Uterus (tissue), 2 donors: ENCODE data around the gene MTG1.

Source experiments
- POLR2A ChIP-seq, 2 donors: fragments of 450-650 bp; IDR thresholded peaks; one replicate each; pipeline ENCODE4 v1.6.1; 2016; ENCODE audit warnings: antibody characterized with exemption in 2 of 2, mild to moderate bottlenecking in 1 of 2, moderate library complexity in 1 of 2
- TF ChIP-seq, protein P1 (sequence below), 4 experiments: fragments of 200-600 bp in 2 of 4; fragments of 450-650 bp in 2 of 4; sonication (generic) in 2 of 4; IDR thresholded peaks; one replicate each; pipeline ENCODE4 v1.5.1; 2016 to 2019; ENCODE audit warnings: antibody characterized with exemption in 4 of 4, mild to moderate bottlenecking in 2 of 4, moderate library complexity in 1 of 4

GRCh38 chr10:133359554-133359971 lies 34.4 kb upstream of the MTG1 start:
- TF ChIP-seq, protein P1, sequence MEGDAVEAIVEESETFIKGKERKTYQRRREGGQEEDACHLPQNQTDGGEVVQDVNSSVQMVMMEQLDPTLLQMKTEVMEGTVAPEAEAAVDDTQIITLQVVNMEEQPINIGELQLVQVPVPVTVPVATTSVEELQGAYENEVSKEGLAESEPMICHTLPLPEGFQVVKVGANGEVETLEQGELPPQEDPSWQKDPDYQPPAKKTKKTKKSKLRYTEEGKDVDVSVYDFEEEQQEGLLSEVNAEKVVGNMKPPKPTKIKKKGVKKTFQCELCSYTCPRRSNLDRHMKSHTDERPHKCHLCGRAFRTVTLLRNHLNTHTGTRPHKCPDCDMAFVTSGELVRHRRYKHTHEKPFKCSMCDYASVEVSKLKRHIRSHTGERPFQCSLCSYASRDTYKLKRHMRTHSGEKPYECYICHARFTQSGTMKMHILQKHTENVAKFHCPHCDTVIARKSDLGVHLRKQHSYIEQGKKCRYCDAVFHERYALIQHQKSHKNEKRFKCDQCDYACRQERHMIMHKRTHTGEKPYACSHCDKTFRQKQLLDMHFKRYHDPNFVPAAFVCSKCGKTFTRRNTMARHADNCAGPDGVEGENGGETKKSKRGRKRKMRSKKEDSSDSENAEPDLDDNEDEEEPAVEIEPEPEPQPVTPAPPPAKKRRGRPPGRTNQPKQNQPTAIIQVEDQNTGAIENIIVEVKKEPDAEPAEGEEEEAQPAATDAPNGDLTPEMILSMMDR (IDR thresholded peaks at IDR 0.05), result no peak
- TF ChIP-seq POLR2A (IDR thresholded peaks at IDR 0.05), result no peak
